Measurements from ENCODE around the gene SYK.

DNA sequence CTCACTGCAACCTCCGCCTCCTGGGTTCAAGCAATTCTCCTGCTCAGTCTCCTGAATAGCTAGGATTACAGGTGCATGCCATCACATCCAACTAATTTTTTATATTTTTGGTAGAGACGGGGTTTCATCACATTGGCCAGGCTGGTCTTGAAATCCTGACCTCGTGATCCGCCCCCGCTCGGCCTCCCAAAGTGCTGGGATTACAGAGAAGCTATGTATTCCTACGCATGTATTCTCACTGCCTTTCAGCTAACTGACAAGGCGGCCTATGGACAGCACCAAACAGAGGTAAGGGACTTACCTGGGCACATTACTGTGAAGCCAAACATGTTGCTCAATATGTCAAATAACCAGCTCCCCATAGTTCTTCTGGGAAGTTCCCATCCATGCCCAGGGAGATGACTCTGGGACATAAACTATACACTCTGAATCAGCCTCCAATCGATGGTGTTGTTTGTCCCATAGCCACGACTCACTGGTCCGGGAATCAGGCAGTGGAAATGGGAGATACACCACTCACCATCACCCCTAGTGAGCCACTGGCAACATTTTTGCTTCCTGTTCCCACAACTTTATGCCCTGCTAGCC lies 114.6 kb downstream of the SYK start:
- TF ChIP-seq, protein P1, sequence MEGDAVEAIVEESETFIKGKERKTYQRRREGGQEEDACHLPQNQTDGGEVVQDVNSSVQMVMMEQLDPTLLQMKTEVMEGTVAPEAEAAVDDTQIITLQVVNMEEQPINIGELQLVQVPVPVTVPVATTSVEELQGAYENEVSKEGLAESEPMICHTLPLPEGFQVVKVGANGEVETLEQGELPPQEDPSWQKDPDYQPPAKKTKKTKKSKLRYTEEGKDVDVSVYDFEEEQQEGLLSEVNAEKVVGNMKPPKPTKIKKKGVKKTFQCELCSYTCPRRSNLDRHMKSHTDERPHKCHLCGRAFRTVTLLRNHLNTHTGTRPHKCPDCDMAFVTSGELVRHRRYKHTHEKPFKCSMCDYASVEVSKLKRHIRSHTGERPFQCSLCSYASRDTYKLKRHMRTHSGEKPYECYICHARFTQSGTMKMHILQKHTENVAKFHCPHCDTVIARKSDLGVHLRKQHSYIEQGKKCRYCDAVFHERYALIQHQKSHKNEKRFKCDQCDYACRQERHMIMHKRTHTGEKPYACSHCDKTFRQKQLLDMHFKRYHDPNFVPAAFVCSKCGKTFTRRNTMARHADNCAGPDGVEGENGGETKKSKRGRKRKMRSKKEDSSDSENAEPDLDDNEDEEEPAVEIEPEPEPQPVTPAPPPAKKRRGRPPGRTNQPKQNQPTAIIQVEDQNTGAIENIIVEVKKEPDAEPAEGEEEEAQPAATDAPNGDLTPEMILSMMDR (IDR thresholded peaks at IDR 0.05) = no peak
- TF ChIP-seq ZFX (IDR thresholded peaks at IDR 0.05; ENCODE audit: borderline replicate concordance) = no peak
